NCI-H1092 (cell line): ENCODE data around the gene LIN7A.

Experiments used
- DNase-seq: peaks from one replicate; lab custom pipeline; 2025; lab: John Stamatoyannopoulos, UW

LIN7A gene

GRCh38 chr12:80749456-80749855 is 188.3 kb downstream of the LIN7A start:
- DNase-seq: no peak

DNA sequence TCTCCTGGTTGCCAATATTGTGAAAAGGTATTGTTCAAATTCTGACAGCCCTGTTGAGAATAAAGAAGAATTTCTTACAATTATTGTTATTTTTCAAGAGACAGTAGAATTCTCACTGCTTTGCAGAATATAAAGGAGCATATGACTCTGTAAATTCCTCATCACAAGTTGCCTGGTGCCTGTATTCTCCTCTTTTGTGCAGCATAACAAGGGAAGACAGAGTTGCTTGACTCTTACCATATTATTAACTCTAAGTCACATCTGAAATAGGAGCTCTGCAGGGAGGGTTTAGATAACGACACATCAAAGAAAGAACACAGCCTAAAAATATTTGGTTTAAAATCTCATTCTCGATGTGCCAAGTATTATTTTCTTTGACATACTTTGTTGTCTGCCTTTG is 189.9 kb downstream of the LIN7A start:
- no peak for DNase-seq

DNA sequence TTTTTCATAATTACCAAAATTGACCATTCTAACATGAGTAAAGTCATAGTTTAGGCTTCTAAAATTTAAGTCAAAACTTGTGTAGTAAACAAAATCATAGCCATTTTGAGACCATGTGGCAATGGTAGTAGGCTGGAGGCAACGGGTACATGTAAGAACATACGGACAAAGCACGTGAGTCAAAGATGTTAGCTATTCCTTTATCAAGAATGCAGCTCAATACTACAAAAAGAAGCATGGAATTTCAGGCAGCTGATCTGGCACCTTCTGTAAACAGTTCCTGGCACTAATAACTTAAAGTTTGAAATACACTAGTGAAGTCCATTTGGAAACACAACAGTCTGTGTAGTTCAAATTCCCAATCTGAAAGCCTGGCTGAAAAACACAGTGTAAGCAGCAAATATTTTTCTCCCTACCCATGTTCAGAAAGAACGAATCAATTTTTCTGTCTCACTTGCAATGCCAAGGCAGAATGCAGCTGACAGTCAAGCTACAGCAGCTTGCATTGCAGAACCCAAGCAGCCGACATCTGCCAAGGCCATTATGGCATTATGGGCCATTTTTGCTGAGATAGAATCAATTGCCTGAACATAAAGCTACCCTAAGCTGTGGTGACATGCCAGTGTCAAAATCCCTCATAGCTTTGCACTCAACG is 191.8 kb downstream of the LIN7A start:
- no peak for DNase-seq
